Bronchial smooth muscle cell (primary cell): ENCODE measurements around the gene ZNF222. TPM values are rescaled to one million over a fixed set of nuclear protein-coding genes. Genes with fewer than 3 reads are reported as not detected.

Experiments used
- total RNA-seq: library from RNA; depleted of rRNA; stranded (reverse); fragments of >200 nt; gene quantifications from 2 replicates; pipeline ENCODE4 v1.2.1, GENCODE V29; 2014

Gene ZNF222
- total RNA-seq: 6.0 and 7.9 TPM in 2 replicates

DNA sequence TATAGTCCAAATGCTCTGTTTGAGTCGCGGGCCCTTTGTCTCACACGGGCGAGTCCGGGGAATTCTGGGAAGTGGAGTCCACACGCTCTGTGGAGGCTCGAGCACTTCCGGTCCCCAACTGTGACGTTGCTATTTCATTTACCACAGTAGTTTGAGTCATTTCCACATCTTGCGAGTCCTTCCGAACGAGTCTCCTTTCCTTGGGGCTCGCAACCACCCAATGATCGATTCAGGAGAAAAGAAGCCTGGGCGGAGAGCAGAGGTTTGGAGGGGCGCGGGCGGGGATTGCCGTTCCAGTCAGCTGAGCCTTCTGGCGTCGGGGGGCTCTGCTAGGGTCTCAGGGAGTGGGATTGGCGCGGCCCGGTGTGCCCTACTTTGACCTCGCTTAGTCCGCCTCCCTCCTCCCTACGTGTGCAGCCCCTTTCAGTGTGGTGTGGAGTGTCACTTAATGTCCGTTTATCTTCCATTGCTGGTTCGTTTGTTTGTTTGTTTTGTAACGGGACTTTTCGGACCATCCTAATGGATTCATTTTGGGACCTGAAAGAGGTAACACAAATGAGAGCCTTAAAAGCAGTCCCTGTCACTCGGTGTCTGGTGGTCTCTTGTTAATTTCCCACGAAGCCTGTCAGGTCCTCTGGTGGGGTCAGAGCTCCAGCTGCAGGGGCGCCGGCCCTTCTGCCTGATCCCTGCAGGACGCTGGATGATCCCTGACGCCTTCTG is at the start of gene ZNF222:
Gene ZNF222 (plus strand): TSS at position 163 of the 720 bp plus-strand sequence. CDS start 58 bp downstream, at position 221.

DNA sequence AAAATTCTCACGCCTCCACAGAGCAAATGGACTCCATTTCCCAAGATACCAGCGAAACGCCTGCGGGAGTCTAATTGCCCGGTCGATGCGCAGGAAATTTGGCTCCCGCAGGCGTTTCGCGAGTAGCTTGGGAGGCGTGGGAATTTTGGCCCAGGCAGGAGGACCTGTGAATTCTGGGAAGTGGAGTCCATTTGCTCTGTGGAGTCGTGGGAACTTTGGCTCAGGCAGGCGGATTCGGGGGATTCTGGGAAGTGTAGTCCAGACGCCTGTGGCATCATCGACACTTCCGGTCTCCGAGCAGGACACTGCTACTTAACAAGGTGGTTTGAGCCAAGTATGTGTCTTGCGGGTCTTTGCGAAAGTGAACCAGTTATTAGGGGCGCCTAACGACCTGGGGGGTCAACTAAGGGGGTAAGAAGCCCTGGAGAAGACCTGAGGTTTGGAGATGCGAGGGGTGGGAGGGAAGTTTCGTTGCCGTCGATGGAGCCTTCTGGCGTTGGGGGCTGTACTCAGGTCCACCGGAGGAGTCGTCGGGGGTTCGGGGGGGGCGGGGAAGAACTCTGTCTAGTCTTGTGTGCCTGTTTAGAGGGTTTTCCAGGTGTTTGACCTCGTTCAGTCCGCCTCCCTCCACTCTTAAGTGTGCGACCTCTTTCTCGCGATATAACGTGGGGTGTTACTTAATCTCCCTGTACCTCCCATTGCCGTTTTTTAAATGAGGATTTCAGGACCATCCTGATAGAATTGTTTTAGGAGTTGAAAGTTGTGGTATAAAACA is 41.1 kb upstream of the ZNF222 start, which contains the start of gene ZNF155:
Gene ZNF155 (plus strand): TSS at position 277 of the 775 bp plus-strand sequence. CDS start 4,356 bp downstream, outside the sequence.

DNA sequence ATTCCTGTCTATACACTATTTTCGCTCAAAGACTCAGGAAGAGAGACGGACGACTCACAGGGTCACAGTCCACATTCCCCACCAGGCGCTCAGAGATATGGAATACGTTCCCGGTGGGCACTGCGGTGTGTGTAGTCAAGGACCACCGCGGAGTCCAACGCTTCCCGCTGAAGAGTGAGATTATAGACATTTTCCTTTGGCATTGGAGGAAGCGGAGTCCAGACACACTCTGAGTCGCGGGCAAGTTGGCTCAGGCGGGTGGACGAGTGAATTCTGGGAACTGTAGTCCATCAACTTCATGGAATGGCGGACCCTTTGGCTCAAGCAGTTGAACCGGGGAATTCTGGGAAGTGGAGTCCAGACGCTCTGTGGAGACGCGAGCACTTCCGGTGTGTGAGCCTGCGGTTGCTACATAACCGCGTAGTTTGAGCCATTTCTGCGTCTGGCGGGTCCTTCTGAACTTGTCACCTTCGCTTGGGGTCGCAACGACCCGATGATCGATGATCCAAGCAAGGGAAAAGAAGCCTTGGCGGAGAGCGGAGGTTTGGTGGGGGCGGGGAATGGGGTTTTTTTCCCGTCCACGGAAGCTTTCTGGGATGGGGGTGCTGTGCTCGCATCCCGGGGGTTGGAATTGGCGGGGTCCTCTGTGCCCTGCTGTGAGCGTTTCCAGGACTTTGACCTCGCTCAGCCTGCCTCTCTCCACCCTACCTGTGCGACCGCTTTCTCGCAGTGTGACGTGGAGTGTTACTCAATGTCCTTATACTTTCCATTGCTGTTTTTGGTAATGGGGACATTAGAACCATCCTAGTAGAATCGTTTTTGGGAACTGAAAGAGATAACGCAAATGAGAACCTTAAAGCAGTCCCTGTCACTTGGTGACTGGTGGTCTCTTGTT is 22.4 kb upstream of the ZNF222 start, which contains the start of gene ZNF230:
Gene ZNF230 (plus strand): TSS at position 392 of the 895 bp plus-strand sequence. CDS start 4,122 bp downstream, outside the sequence.

DNA sequence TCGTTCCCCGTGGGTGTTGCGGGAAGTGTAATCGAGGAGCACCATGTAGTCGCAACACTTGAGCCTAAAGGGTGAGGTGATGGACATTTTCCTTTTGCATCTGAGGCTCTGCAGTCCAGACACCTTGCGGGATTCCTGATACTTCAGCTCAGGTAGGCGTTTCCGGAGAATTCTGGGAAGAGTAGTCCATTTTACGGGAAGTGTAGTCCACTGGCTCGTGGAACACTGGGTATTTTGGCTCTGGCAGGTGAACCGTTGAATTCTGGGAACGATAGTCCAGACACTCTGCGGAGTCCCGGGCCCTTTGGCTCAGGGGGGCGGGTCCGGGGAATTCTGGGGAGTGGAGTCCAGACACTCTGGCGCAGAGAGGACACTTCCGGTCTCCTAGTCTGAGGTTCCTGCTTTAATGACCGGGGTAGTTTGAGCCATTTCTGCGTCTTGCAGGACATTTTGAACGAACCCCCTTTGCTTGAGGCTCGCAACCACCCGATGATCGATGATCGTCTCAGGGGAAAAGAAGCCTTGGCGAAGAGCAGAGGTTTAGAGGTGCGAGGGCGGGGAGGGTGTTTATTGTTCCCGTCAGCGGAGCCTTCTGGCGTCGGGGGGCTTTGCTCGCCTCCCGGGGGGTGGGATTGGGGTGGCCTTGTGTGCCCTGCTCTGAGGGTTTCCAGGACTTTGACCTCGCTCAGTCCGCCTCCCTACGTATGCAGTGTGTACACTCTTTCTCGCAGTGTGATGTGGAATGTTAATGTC is 26.6 kb downstream of the ZNF222 start, which contains the start of gene ZNF223:
Gene ZNF223 (plus strand): TSS at position 387 of the 753 bp plus-strand sequence. CDS start 3,141 bp downstream, outside the sequence.

DNA sequence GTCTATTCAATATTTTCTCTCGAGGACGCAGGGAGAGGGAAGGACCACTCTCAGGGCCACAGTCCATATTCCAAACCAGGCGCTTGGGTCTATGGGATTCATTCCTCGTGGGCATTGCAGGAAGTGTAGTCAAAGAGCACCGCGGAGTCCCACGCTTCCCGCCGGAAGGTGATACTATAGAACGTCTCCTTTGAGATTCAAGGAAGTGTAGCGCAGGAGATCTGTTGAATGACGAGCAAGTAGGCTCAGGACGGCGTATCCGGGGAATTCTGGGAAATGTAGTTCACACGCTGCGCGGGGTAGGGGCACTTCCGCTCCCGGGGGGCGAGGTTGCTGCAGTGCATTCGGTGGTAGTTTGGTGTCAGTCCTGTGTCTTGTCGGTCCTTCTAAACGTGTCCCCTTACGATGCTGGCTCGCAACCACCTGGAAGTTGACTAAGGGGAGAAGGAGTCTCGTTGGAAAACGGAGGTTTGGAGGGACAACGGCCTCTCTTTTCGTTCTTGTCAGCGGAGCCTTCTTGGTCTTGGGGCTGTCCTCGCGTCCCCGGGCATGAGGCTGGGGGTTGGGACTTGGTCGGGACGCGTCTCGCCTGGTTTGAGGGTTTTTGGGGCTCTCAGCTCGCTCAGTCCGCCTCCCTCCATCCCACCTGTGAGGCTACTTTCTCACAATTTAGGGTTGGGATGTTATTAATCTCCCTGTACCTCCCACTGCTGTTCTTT is 46.8 kb downstream of the ZNF222 start, which contains the start of gene ZNF284:
Gene ZNF284 (plus strand): TSS at position 336 of the 719 bp plus-strand sequence. CDS start 4,231 bp downstream, outside the sequence.

Other genes with a start within 250 kb of the ZNF222 start
- gene KCNN4, start 244.4 kb upstream of the ZNF222 start, total RNA-seq: 0.77 and 3.3 TPM in 2 replicates
- 0.95 and 1.9 TPM in 2 replicates for gene LYPD5, start 222.9 kb upstream of the ZNF222 start, total RNA-seq
- gene ZNF283, start 198.1 kb upstream of the ZNF222 start, total RNA-seq: 9.7 and 14.8 TPM in 2 replicates
- 3.8 and 3.9 TPM in 2 replicates for gene ZNF404, start 141.4 kb upstream of the ZNF222 start, total RNA-seq
- gene ZNF45, start 90.1 kb upstream of the ZNF222 start, total RNA-seq: 16.4 and 16.6 TPM in 2 replicates
- gene ZNF221, start 74.2 kb upstream of the ZNF222 start, total RNA-seq: 10.8 and 11.8 TPM in 2 replicates
- 7.8 and 9.8 TPM in 2 replicates for gene ZNF155, start 41.2 kb upstream of the ZNF222 start, total RNA-seq
- 4.1 TPM in 2 replicates for gene ZNF230, start 22.4 kb upstream of the ZNF222 start, total RNA-seq
- gene ZNF223, start 26.7 kb downstream of the ZNF222 start, total RNA-seq: 4.7 and 8.1 TPM in 2 replicates
- 3.3 TPM in 2 replicates for gene ZNF284, start 46.8 kb downstream of the ZNF222 start, total RNA-seq
- gene ZNF224, start 69.0 kb downstream of the ZNF222 start, total RNA-seq: 31.8 and 42.5 TPM in 2 replicates
- 8.7 and 11.6 TPM in 2 replicates for gene ZNF225, start 88.0 kb downstream of the ZNF222 start, total RNA-seq
- 11.2 and 14.3 TPM in 2 replicates for gene ZNF234, start 116.2 kb downstream of the ZNF222 start, total RNA-seq
- 22.7 and 32.3 TPM in 2 replicates for gene ZNF226, start 139.7 kb downstream of the ZNF222 start, total RNA-seq
- gene ZNF227, start 187.2 kb downstream of the ZNF222 start, total RNA-seq: 22.2 and 23.8 TPM in 2 replicates
- gene ZNF233, start 234.5 kb downstream of the ZNF222 start, total RNA-seq: 0.60 and 1.7 TPM in 2 replicates